Smooth muscle cell of bladder (primary cell): ENCODE data around the gene SDK1. TPM values are rescaled to one million over a fixed set of nuclear protein-coding genes. Genes with fewer than 3 reads are reported as not detected.

Experiments
- total RNA-seq: library from RNA; depleted of rRNA; stranded (reverse); fragments of >200 nt; gene quantifications from 2 replicates; pipeline ENCODE4 v1.2.3, GENCODE V29; 2014

Gene SDK1
- 4.1 and 6.5 TPM in 2 replicates for total RNA-seq

GRCh38 chr7:3300651-3301448 is at the start of gene SDK1:
Gene SDK1, plus strand, starts transcription at chr7:3301252. Its CDS starts 335 bp downstream, at chr7:3301587.

